GM18505 (cell line): ENCODE results near the gene FLYWCH1.

ENCODE experiments used
- ATAC-seq: cut with Tn5 transposase; IDR thresholded peaks from one replicate; pipeline ENCODE4 v1.9.1; 2021; ENCODE audit not compliant: unreplicated experiment
- POLR2A ChIP-seq: IDR thresholded peaks from 4 replicates; pipeline ENCODE4 v1.6.1; 2011; ENCODE audit warnings: borderline replicate concordance; ENCODE audit not compliant: insufficient read depth, insufficient read length; ENCODE audit errors: extremely low read depth

The FLYWCH1 gene

GRCh38 chr16:2946649-2947048 lies 34.9 kb downstream of the FLYWCH1 start:
- no peak for ATAC-seq
- no peak for TF ChIP-seq POLR2A

- no peak for TF ChIP-seq POLR2A
- ATAC-seq: no peak
Observed at GRCh38 chr16:2948807-2949704, 37.3 kb downstream of the FLYWCH1 start.

GRCh38 chr16:2949705-2950352 lies 38.1 kb downstream of the FLYWCH1 start:
- no peak for ATAC-seq
- no peak for TF ChIP-seq POLR2A

- no peak for TF ChIP-seq POLR2A
- ATAC-seq: no peak
Observed at GRCh38 chr16:2950353-2950724, 38.6 kb downstream of the FLYWCH1 start.

- TF ChIP-seq POLR2A: no peak
- ATAC-seq: no peak
Observed at GRCh38 chr16:2950773-2951172, 39.0 kb downstream of the FLYWCH1 start.

GRCh38 chr16:2952679-2953078 lies 40.9 kb downstream of the FLYWCH1 start:
- ATAC-seq: no peak

GRCh38 chr16:2953706-2954627 lies 42.2 kb downstream of the FLYWCH1 start:
- TF ChIP-seq POLR2A: no peak
- ATAC-seq: no peak

More at GRCh38 chr16:2952679-2953078, 40.9 kb downstream of the FLYWCH1 start:
- no peak for TF ChIP-seq POLR2A

- no peak for TF ChIP-seq POLR2A
- no peak for ATAC-seq
Observed at GRCh38 chr16:2954656-2955381, 43.1 kb downstream of the FLYWCH1 start.

- no peak for ATAC-seq
- TF ChIP-seq POLR2A: no peak
Observed at GRCh38 chr16:2955438-2955778, 43.7 kb downstream of the FLYWCH1 start.

GRCh38 chr16:2955779-2956578 lies 44.2 kb downstream of the FLYWCH1 start:
- TF ChIP-seq POLR2A: no peak
- ATAC-seq: no peak

- ATAC-seq: no peak
- no peak for TF ChIP-seq POLR2A
Observed at GRCh38 chr16:2956579-2956956, 44.8 kb downstream of the FLYWCH1 start.

- ATAC-seq: no peak
- TF ChIP-seq POLR2A: no peak
Observed at GRCh38 chr16:2959206-2959605, 47.5 kb downstream of the FLYWCH1 start.
